ENCODE results near the gene ADK. TPM values are rescaled to one million over a fixed set of nuclear protein-coding genes. Genes with fewer than 3 reads are reported as not detected.

ADK gene
- total and polyA plus RNA-seq, 2 of the 13 experiments (the other 11 are each of a cell fraction or from before 2014, with no cell fraction given) = 48.6 to 79.1 TPM

GRCh38 chr10:74373059-74373458 is 222.0 kb downstream of the ADK start (continued):
- no peak for TF ChIP-seq ZNF660 (CRISPR knock-in tag; IDR thresholded peaks at IDR 0.05; ENCODE audit: borderline replicate concordance, low read depth)
- TF ChIP-seq SALL1 (CRISPR knock-in tag; IDR thresholded peaks at IDR 0.05) = no peak
- no peak for TF ChIP-seq ARHGAP35 (CRISPR knock-in tag; IDR thresholded peaks at IDR 0.05; ENCODE audit: borderline replicate concordance)
- TF ChIP-seq HIVEP1 (CRISPR knock-in tag; IDR thresholded peaks at IDR 0.05) = no peak
- no peak for TF ChIP-seq NR2F1 (CRISPR knock-in tag; IDR thresholded peaks at IDR 0.05)
- no peak for TF ChIP-seq ZNF205 (CRISPR knock-in tag; IDR thresholded peaks at IDR 0.05)

- Histone ChIP-seq H4K20me1 (ENCODE audit: insufficient read depth, low read length) (no peaks in the 10 kb centered on the region), H3K79me2 (ENCODE audit: insufficient read depth, low read length) (peaks cover 2% of the 10 kb centered on the region), H3K4me1 (ENCODE audit: insufficient read depth, low read length) (peaks cover 18% of the 10 kb centered on the region), H3K9me3 (ENCODE audit: low read length) (no peaks in the 10 kb centered on the region), H3K9ac (ENCODE audit: insufficient read depth, low read depth, low read length) (no peak overlapping the region), H3K27me3 (ENCODE audit: control insufficient read depth in 1 of 2, insufficient read depth in 2 of 2, low read length in 2 of 2) (no peaks in the 10 kb centered on the region), H3K4me2 (ENCODE audit: low read depth, low read length) (no peak overlapping the region), H3K27ac (ENCODE audit: extremely low read length, insufficient read depth, low read length) (no peak overlapping the region), H2AFZ (ENCODE audit: low read length) (no peak overlapping the region), H3K36me3 (replicated peaks in 1 of 2; ENCODE audit: control insufficient read depth in 1 of 2, insufficient read depth in 2 of 2, low read length in 2 of 2) (no peaks in the 10 kb centered on the region), H3K4me3 (replicated peaks in 1 of 3; ENCODE audit: insufficient read depth in 1 of 3, low read depth in 2 of 3, low read length in 3 of 3) (no peak overlapping the region)
- ChIA-PET POLR2A (no interaction called here), CTCF (ENCODE audit: low intra/inter-chr PET ratio, low total read pairs) (no interaction called here)
- intact Hi-C loops (cut with micrococcal nuclease; ENCODE audit: unreplicated experiment) (no loop called here), in situ Hi-C loops (cut with HindIII; ENCODE audit: extremely low pct_ligation_motif_present, low pct_unique_long_range_greater_than_20kb) (no loop called here)
- 82% methylated on average over 5 of the region's 5 CpGs for WGBS (ENCODE audit: low lambda C conversion rate)
- TF ChIP-seq NAIF1 (CRISPR knock-in tag; IDR thresholded peaks at IDR 0.05; ENCODE audit: borderline replicate concordance) = no peak
- no peak for TF ChIP-seq ZNF451 (CRISPR knock-in tag; IDR thresholded peaks at IDR 0.05)
- no peak for TF ChIP-seq POLR2AphosphoS2 (IDR thresholded peaks at IDR 0.05; ENCODE audit: low read depth, low read length)
- TF ChIP-seq ZSCAN5A (CRISPR knock-in tag; IDR thresholded peaks at IDR 0.05; ENCODE audit: borderline replicate concordance) = no peak
- TF ChIP-seq ZNF782 (CRISPR knock-in tag; IDR thresholded peaks at IDR 0.05; ENCODE audit: borderline replicate concordance) = no peak
- no peak for TF ChIP-seq RXRA (CRISPR knock-in tag; IDR thresholded peaks at IDR 0.05)
- no peak for TF ChIP-seq HIC2 (CRISPR knock-in tag; IDR thresholded peaks at IDR 0.05; ENCODE audit: low read depth)
- TF ChIP-seq CHD2 (IDR thresholded peaks at IDR 0.05; ENCODE audit: low read depth, low read length) = no peak
- TF ChIP-seq NR0B2 (CRISPR knock-in tag; IDR thresholded peaks at IDR 0.05) = no peak
- FAIRE-seq (peak; percentile 12), ATAC-seq (no peak), DNase-seq (ENCODE audit: low spot score) (peak; percentile 7)
- BruUV-seq (replicated peaks) = no TSS peak
Measured at GRCh38 chr10:74377476-74377875, 226.5 kb downstream of the ADK start.
